Measurements from ENCODE around the gene IQSEC1.
A peak's percentile ranks its signal among the peaks of the same experiment; 100 is the strongest.

Gene IQSEC1

GRCh38 chr3:13073326-13074005 lies at the start of gene IQSEC1:
Gene IQSEC1, minus strand, starts transcription at chr3:13073429. Its CDS starts 415 bp downstream, at chr3:13073014.
- no peak for TF ChIP-seq CTCF (IDR thresholded peaks at IDR 0.05; ENCODE audit: borderline replicate concordance, control extremely low read depth, extremely low read depth, insufficient read depth, missing control alignments)
- peak; percentile 92 for DNase-seq (ENCODE audit: low spot score)
- in situ Hi-C loops (cut with MboI; ENCODE audit: low sequenced_read_pairs, unreplicated experiment), result no loop called here

- no peak for TF ChIP-seq CTCF (IDR thresholded peaks at IDR 0.05; ENCODE audit: borderline replicate concordance, control extremely low read depth, extremely low read depth, insufficient read depth, missing control alignments)
- DNase-seq (ENCODE audit: low spot score), result no peak
- in situ Hi-C loops (cut with MboI; ENCODE audit: low sequenced_read_pairs, unreplicated experiment), result no loop called here
Observed at GRCh38 chr3:13122081-13123012, 49.1 kb upstream of the IQSEC1 start.

- no peak for TF ChIP-seq CTCF (IDR thresholded peaks at IDR 0.05; ENCODE audit: borderline replicate concordance, control extremely low read depth, extremely low read depth, insufficient read depth, missing control alignments)
- DNase-seq (ENCODE audit: low spot score), result no peak
- in situ Hi-C loops (cut with MboI; ENCODE audit: low sequenced_read_pairs, unreplicated experiment), result no loop called here
Observed at GRCh38 chr3:13121553-13122001, 48.3 kb upstream of the IQSEC1 start.

GRCh38 chr3:13120928-13121552 lies 47.8 kb upstream of the IQSEC1 start:
- no peak for TF ChIP-seq CTCF (IDR thresholded peaks at IDR 0.05; ENCODE audit: borderline replicate concordance, control extremely low read depth, extremely low read depth, insufficient read depth, missing control alignments)
- in situ Hi-C loops (cut with MboI; ENCODE audit: low sequenced_read_pairs, unreplicated experiment), result no loop called here
- no peak for DNase-seq (ENCODE audit: low spot score)

- in situ Hi-C loops (cut with MboI; ENCODE audit: low sequenced_read_pairs, unreplicated experiment), result no loop called here
- no peak for TF ChIP-seq CTCF (IDR thresholded peaks at IDR 0.05; ENCODE audit: borderline replicate concordance, control extremely low read depth, extremely low read depth, insufficient read depth, missing control alignments)
- DNase-seq (ENCODE audit: low spot score), result no peak
Observed at GRCh38 chr3:13120289-13120927, 47.2 kb upstream of the IQSEC1 start.

Data from GM13976 (cell line).